Gastroesophageal sphincter (tissue), 4 donors: Measurements from ENCODE around the gene NME7. TPM values are rescaled to one million over a fixed set of nuclear protein-coding genes. Genes with fewer than 3 reads are reported as not detected.
A peak's percentile ranks its signal among the peaks of the same experiment; 100 is the strongest.

Experiments
- ATAC-seq: fragments of 150-250 bp; one replicate; pipeline ENCODE4 v1.9.1; 2016; ENCODE audit warnings: mild to moderate bottlenecking, moderate library complexity
- H3K27ac ChIP-seq, 4 donors: fragments of 200-600 bp; sonication (generic) in 3 of 4; 1 replicate in 3 of 4; 2 replicates in 1 of 4; pipeline ENCODE4 v1.5.1; 2016 to 2019
- H3K27me3 ChIP-seq: fragments of 200-600 bp; sonication (generic); one replicate; pipeline ENCODE4 v1.5.1; 2019
- H3K36me3 ChIP-seq, 2 donors: fragments of 200-600 bp; sonication (generic); one replicate each; pipeline ENCODE4 v1.5.1; 2019; ENCODE audit warnings: control low read depth in 1 of 2
- H3K4me1 ChIP-seq, 3 donors: fragments of 200-600 bp; sonication (generic); 1 replicate in 2 of 3; 2 replicates in 1 of 3; pipeline ENCODE4 v1.5.1; 2016 to 2019; ENCODE audit warnings: control low read depth in 2 of 3
- H3K4me3 ChIP-seq, 2 donors: fragments of 200-600 bp; sonication (generic); one replicate each; pipeline ENCODE4 v1.5.1; 2019; ENCODE audit warnings: mild to moderate bottlenecking in 1 of 2, moderate library complexity in 1 of 2
- H3K9me3 ChIP-seq, 3 donors: fragments of 200-600 bp; sonication (generic); one replicate each; pipeline ENCODE4 v1.5.1; 2017 to 2019; ENCODE audit warnings: control low read depth in 2 of 3
- EP300 ChIP-seq: sonication (generic); formaldehyde crosslinking; IDR thresholded peaks from one replicate; pipeline ENCODE4 v1.6.1; 2017; ENCODE audit warnings: antibody characterized with exemption, mild to moderate bottlenecking
- POLR2A ChIP-seq, 2 donors: fragments of 450-650 bp; IDR thresholded peaks; one replicate each; pipeline ENCODE4 v1.6.1; 2017; ENCODE audit warnings: antibody characterized with exemption in 2 of 2, mild to moderate bottlenecking in 2 of 2, moderate library complexity in 1 of 2
- POLR2AphosphoS5 ChIP-seq: sonication (generic); formaldehyde crosslinking; IDR thresholded peaks from one replicate; pipeline ENCODE4 v1.6.1; 2017; ENCODE audit warnings: antibody characterized with exemption
- WGBS, 2 donors: methylation state at CpG; one replicate each; pipeline ENCODE4 v1.1.5; 2018; ENCODE audit warnings: low coverage in 1 of 2; 5-methylcytosine and 5-hydroxymethylcytosine counted together
- total RNA-seq, 4 donors: library from RNA; depleted of rRNA; stranded (reverse); fragments of >200 nt; gene quantifications; one replicate each; pipeline ENCODE4 v1.1.0, GENCODE V29; 2016
- TF ChIP-seq, protein P1 (sequence below), 4 experiments: fragments of 200-600 bp in 2 of 4; fragments of 450-650 bp in 2 of 4; sonication (generic) in 1 of 4; IDR thresholded peaks; one replicate each; pipeline ENCODE4 v1.5.1; 2017 to 2019; ENCODE audit warnings: antibody characterized with exemption in 4 of 4, mild to moderate bottlenecking in 2 of 4, moderate library complexity in 2 of 4

Gene NME7
- total RNA-seq, 4 donors from 2014 or later: 10.6 to 24.7 (median 14.5) TPM

GRCh38 chr1:169086603-169087455 lies 280.8 kb downstream of the NME7 start:
- TF ChIP-seq EP300 (no peak), POLR2AphosphoS5 (no peak), POLR2A (IDR thresholded peaks at IDR 0.05) (no peak)
- TF ChIP-seq, protein P1, sequence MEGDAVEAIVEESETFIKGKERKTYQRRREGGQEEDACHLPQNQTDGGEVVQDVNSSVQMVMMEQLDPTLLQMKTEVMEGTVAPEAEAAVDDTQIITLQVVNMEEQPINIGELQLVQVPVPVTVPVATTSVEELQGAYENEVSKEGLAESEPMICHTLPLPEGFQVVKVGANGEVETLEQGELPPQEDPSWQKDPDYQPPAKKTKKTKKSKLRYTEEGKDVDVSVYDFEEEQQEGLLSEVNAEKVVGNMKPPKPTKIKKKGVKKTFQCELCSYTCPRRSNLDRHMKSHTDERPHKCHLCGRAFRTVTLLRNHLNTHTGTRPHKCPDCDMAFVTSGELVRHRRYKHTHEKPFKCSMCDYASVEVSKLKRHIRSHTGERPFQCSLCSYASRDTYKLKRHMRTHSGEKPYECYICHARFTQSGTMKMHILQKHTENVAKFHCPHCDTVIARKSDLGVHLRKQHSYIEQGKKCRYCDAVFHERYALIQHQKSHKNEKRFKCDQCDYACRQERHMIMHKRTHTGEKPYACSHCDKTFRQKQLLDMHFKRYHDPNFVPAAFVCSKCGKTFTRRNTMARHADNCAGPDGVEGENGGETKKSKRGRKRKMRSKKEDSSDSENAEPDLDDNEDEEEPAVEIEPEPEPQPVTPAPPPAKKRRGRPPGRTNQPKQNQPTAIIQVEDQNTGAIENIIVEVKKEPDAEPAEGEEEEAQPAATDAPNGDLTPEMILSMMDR (IDR thresholded peaks at IDR 0.05): no peak
- H3K36me3 ChIP-seq: no peaks in the 10 kb centered on the region
- H3K4me3 ChIP-seq: no peak overlapping the region
- H3K27me3 ChIP-seq: no peaks in the 10 kb centered on the region
- ATAC-seq: peak; percentile 42
- WGBS, 2 donors: 63 to 75% methylated on average over 2 to 3 of the region's 3 CpGs
- H3K27ac ChIP-seq: peak overlapping the region; percentile 25 to 60 (median 46)
- H3K9me3 ChIP-seq: no peaks in the 10 kb centered on the region
- H3K4me1 ChIP-seq: peaks cover 8 to 32% (median 11%) of the 10 kb centered on the region in 3 donors

GRCh38 chr1:169085911-169086310 lies 281.7 kb downstream of the NME7 start:
- Histone ChIP-seq H3K36me3 (no peaks in the 10 kb centered on the region), H3K27ac (no peak overlapping the region), H3K4me1 (peaks cover 8 to 41% (median 11%) of the 10 kb centered on the region in 3 donors), H3K27me3 (no peaks in the 10 kb centered on the region), H3K9me3 (no peaks in the 10 kb centered on the region), H3K4me3 (no peak overlapping the region)
- WGBS, 2 donors: 17% methylated on average over 1 to 2 of the region's 2 CpGs
- TF ChIP-seq POLR2A (IDR thresholded peaks at IDR 0.05) (no peak), EP300 (no peak), POLR2AphosphoS5 (no peak)
- TF ChIP-seq, protein P1 (IDR thresholded peaks at IDR 0.05): no peak
- no peak for ATAC-seq

Other genes with a start within 250 kb of the NME7 start
- 10 to 100 TPM; 36.5 to 46.9 (median 37.3) TPM for gene BLZF1, start 398 bp upstream of the NME7 start, total RNA-seq
- 1 to 10 TPM; 1.2 to 2.6 (median 1.7) TPM for gene CCDC181, start 59.7 kb upstream of the NME7 start, total RNA-seq
- 10 to 100 TPM; 17.6 to 47.7 (median 25.9) TPM for gene SLC19A2, start 118.1 kb upstream of the NME7 start, total RNA-seq
- 1 to 10 TPM in 1 of 4 donors, under 1 TPM in 2, not detected in 1; 0.12 to 3.5 (median 0.42) TPM for gene F5, start 218.7 kb upstream of the NME7 start, total RNA-seq